Placental pericyte (primary cell): ENCODE results near the gene AFF2. TPM values are rescaled to one million over a fixed set of nuclear protein-coding genes. Genes with fewer than 3 reads are reported as not detected.

Experiments used
- small RNA-seq: library from RNA; depleted of rRNA; stranded (forward); fragments of <200 nt; gene quantifications from one replicate; pipeline ENCODE3, GENCODE V24; 2012; ENCODE audit warnings: low replicate concordance
- total RNA-seq: library from RNA; depleted of rRNA; stranded (reverse); fragments of >200 nt; gene quantifications from 2 replicates; pipeline ENCODE4 v1.2.3, GENCODE V29; 2012

Gene AFF2
- total RNA-seq: 0.66 and 0.72 TPM in 2 replicates

DNA sequence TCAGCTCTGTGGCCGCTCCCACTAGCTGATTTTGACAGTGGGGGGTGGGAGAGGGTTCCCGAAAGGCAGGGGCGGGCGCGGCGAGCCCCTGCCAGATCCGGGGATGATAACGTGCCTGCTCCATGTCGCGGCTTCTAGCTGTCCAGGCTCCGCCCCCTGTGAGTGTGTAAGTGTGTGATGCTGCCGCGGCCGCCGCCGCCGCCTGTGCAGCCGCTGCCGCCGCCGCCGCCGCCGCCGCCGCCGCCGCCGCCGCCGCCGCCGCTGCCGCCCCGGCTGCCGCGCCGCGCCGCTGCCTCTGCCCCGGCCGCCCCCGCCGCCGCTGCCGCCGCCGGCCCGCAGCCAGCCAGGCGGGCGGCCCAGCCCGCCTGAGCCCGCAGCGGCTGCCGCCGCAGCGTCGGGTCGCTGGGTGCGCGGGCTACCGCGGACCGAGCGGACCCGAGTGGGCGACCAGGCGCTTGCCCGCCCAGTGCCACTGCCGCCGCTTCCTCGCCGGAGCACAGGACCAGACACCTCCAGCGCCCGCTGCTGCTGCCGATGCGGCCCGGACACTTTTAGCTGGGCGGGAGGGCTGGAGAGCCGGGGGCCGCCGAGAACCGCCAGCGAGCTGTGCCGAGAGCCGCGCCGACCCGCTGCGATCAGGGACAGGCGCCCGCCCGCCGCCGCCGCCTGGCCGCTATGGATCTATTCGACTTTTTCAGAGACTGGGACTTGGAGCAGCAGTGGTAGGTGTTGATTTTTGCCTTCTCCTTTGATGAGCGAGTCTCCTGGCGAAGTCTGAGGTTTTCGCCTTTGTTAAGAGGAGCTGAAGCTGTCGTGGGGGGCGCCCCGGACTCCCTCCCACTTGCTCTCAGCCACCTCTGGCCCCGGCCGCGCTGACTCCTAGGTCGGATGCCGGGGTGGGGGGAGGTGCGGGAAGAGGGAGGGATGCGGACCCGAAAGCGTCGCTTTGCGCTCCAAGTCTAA is at the start of gene AFF2:
Gene AFF2 (plus strand): TSS at position 195 of the 963 bp plus-strand sequence. CDS start 481 bp downstream, at position 676.

Small RNA genes lying within 50 kb of the gene (small RNA-seq; reads per million reads assigned to genes)
- gene RN7SKP267: not detected
